Colonic mucosa (tissue), 4 donors: ENCODE results near the gene CREB5. TPM values are rescaled to one million over a fixed set of nuclear protein-coding genes. Genes with fewer than 3 reads are reported as not detected.

Experiments used
- DNase-seq: peaks from one replicate; pipeline ENCODE4 v3.0.0-alpha.2; 2020
- H3K27ac ChIP-seq: fragments of 200-600 bp; one replicate; pipeline ENCODE4 v1.8.0; 2021
- H3K27me3 ChIP-seq: fragments of 200-600 bp; one replicate; pipeline ENCODE4 v1.8.0; 2021
- H3K36me3 ChIP-seq: fragments of 200-600 bp; one replicate; pipeline ENCODE4 v1.8.0; 2021
- H3K4me1 ChIP-seq: fragments of 200-600 bp; one replicate; pipeline ENCODE4 v1.8.0; 2021; ENCODE audit warnings: mild to moderate bottlenecking
- H3K4me3 ChIP-seq: fragments of 200-600 bp; one replicate; pipeline ENCODE4 v1.8.0; 2021
- H3K9ac ChIP-seq, 2 donors: one replicate each; pipeline ENCODE4 v1.7.0; 2013; ENCODE audit warnings: control low read depth in 2 of 2, low read depth in 2 of 2, low read length in 2 of 2
- H3K9me3 ChIP-seq: fragments of 200-600 bp; one replicate; pipeline ENCODE4 v1.8.0; 2021
- CTCF ChIP-seq: fragments of 200-600 bp; IDR thresholded peaks from one replicate; pipeline ENCODE4 v1.8.0; 2022; ENCODE audit warnings: antibody characterized with exemption, mild to moderate bottlenecking
- intact Hi-C: fragments of 100-400 bp; cut with DNase I; formaldehyde crosslinking; loops from one replicate; pipeline ENCODE4 v1.14.1; 2022
- total RNA-seq, 2 donors: library from RNA; stranded (reverse); fragmentation: NEBNext Ultra II Directional in 1 of 2; extraction: Animal tissue kit (Norgen Biotek cat#: 25700) in 1 of 2; gene quantifications; one replicate each; pipeline ENCODE4 v1.2.1, GENCODE V29; 2021
- donor health status: healthy.
- donor health status: DM: no; HTN: no; CAD: no.
- donor health status: DM: no; HTN: no; CAD: no.

CREB5 gene
- total RNA-seq, 2 donors from 2014 or later, result 0.54 to 3.6 TPM

GRCh38 chr7:28677668-28678067 lies 265.4 kb downstream of the CREB5 start:
- Histone ChIP-seq H3K4me1 (no peaks in the 10 kb centered on the region), H3K36me3 (no peaks in the 10 kb centered on the region), H3K9ac (no peak overlapping the region), H3K4me3 (no peak overlapping the region), H3K27ac (no peak overlapping the region), H3K27me3 (no peaks in the 10 kb centered on the region), H3K9me3 (no peaks in the 10 kb centered on the region)
- intact Hi-C loops, result no loop called here
- no peak for DNase-seq
- no peak for TF ChIP-seq CTCF

DNA sequence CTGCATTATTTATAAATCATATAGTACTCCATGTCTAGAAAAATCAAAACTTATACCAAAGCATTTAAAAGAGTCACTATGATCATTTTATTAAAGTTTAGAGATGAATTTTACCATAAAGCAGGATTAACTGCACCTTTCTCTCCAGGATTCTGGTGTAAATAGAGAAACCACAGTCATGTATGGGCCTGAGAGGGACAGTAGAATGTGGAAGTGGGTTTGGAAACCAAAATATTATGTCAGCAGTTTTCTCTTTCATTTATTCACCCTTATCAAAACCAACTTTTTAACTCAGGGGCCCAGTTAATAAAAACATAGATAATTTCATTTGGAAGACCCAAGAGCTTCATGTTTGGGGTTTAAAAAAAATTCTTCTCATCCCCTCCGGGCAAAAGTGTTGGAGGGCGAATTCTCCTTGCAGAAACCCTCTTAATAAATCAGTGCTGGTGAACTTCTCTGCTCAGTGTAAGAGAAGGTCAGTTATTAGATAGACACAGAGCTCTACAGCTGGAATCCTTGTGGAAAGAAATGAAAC lies 266.2 kb downstream of the CREB5 start:
- no peaks in the 10 kb centered on the region for H3K9me3 ChIP-seq
- DNase-seq, result no peak
- H3K4me1 ChIP-seq, result no peaks in the 10 kb centered on the region
- H3K36me3 ChIP-seq, result no peaks in the 10 kb centered on the region
- intact Hi-C loops, result no loop called here
- H3K4me3 ChIP-seq, result no peak overlapping the region
- no peak overlapping the region for H3K27ac ChIP-seq
- TF ChIP-seq CTCF, result no peak
- no peak overlapping the region for H3K9ac ChIP-seq
- no peaks in the 10 kb centered on the region for H3K27me3 ChIP-seq

DNA sequence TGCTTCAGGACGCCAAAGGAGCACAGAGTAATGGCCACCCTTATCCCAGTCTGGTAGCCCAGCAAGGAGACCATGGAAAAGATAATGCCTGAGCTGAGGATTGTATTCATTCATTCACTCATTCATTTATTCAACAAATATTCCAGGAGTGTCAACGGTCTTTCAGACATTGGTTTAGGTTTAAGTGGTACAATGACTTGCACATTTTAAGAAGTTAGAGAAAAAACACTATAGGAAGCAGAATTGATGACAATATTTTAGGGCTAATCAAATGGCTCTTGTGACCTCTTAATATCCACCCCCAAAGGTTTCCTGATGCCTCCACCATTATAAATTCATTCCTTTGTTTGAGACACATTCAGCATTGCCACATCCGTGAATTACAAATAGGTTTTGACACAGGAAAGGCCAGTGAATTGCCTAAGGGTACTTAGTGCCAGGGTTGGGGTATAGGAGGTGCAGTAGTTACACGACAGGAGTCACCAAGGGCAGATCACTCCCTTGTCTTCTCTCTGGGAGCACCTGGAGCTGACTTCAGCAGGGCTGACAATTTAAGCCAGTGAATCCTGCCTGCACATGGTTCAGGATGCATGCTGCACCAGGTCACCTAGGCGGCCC lies 269.5 kb downstream of the CREB5 start:
- no peak overlapping the region for H3K27ac ChIP-seq
- H3K4me3 ChIP-seq, result no peak overlapping the region
- H3K9me3 ChIP-seq, result no peaks in the 10 kb centered on the region
- no peak for DNase-seq
- TF ChIP-seq CTCF, result no peak
- no peaks in the 10 kb centered on the region for H3K4me1 ChIP-seq
- H3K9ac ChIP-seq, result no peak overlapping the region
- intact Hi-C loops, result no loop called here
- no peaks in the 10 kb centered on the region for H3K36me3 ChIP-seq
- no peaks in the 10 kb centered on the region for H3K27me3 ChIP-seq

DNA sequence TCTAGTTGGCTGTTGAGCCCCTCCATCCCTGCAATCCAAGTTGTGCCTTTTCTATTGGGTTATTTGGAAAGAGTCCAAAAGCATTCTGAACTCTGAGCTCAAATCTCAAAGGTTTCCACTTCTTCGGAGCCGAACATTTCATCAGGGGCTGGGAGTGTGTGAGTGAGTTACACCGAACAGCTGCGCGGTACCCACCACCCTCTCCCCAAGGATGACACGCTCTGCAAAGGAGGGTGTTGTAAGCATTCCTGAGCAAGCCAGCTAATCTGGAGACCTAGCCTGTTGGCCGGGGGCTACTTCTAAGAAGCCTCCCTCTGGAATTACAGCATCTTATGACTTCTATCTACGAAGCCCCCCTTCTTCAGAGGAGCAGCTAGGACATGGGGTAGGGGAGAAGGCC lies 270.5 kb downstream of the CREB5 start:
- no peaks in the 10 kb centered on the region for H3K9me3 ChIP-seq
- H3K27me3 ChIP-seq, result no peaks in the 10 kb centered on the region
- no peak for DNase-seq
- no peak overlapping the region for H3K9ac ChIP-seq
- H3K4me1 ChIP-seq, result no peaks in the 10 kb centered on the region
- TF ChIP-seq CTCF, result no peak
- H3K4me3 ChIP-seq, result no peak overlapping the region
- intact Hi-C loops, result no loop called here
- H3K36me3 ChIP-seq, result no peaks in the 10 kb centered on the region
- no peak overlapping the region for H3K27ac ChIP-seq

GRCh38 chr7:28684650-28685241 lies 272.4 kb downstream of the CREB5 start:
- no peaks in the 10 kb centered on the region for H3K9me3 ChIP-seq
- no peaks in the 10 kb centered on the region for H3K36me3 ChIP-seq
- no peak overlapping the region for H3K9ac ChIP-seq
- no peak for DNase-seq
- no peak overlapping the region for H3K27ac ChIP-seq
- no peaks in the 10 kb centered on the region for H3K27me3 ChIP-seq
- H3K4me3 ChIP-seq, result no peak overlapping the region
- no peak for TF ChIP-seq CTCF
- no peaks in the 10 kb centered on the region for H3K4me1 ChIP-seq
- intact Hi-C loops, result no loop called here
